CD4-positive, alpha-beta T cell treated with Interleukin-6 at 100 ng/mL for 8 hours (primary cell): ENCODE results near the gene RBM20.
"Not testable (repeated sequence)": the region's sequence is repeated elsewhere in the genome, so short reads cannot be mapped to it uniquely, and the experiment has no call there.

Experiments
- DNase-seq: peaks from one replicate; pipeline ENCODE4 v3.0.0-alpha.2; 2020; ENCODE audit warnings: mixed read lengths, low spot score

The RBM20 gene

DNA sequence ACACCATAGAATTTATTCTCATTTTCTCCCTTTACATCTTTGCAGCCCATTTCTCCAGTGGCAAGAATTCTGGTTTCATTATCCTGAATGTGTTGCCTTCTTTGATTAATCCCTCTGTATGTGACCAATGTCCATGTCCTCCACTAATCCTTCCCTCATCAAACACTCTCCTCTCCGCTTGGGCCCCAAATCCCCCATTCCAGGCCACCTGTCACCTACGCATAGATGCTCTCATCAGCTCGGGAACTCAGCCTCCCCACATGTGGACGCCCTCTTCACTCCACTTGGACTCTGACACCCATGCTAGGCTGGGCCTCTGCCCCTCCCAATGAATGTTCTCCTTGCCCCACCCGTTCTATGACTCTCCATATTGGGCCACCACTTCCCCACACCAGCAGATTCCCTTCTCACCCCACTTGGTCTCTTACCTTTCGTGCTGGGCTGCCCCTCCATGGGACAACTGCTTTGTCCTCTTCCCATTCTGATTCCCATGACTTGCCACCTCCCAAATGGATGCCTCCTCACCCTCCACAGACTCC lies 18.7 kb upstream of the RBM20 start:
- no peak for DNase-seq

DNA sequence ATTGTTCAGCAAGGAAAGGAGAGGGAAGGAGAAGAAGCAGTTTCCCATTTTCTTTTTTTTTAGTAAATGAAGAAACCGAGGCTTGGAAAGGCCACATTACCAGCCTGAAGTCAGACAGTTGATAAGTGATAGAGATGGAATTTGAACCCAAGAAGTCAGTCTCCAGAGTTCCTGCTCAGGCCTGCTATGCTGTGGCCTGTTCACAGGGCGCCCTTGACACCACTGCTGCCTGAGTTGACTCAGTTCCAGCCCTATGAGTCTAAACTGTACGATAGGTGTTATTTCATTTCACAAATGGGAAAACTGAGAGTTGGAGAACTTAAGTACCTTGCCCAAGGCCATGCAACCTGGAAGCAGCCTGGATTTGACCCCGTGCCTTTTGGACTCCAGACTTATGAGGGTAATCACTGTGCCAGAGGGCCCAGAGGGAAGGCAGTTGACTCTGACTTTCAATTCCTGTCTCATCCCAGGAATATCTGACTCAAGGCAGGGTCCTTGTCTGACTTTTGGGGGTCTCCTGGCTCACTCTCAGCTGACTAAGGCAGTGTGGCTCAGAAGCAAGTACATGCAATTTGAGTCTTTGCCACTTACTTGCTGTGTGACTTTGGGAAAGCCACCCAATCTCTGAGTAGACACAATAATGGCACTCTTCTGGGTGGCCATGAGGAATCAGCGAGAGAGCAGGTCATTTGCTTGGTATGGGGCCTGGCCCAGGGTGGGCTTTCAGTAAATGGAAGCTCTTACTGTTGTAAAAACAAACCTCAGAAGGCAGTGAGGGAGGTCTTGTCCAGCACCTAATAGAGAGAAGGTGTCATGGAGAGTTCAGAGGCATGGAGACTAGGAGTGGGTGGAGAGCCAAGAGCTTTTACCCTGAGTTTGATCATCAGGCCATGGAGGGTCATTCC lies 17.9 kb upstream of the RBM20 start:
- DNase-seq, result no peak

DNA sequence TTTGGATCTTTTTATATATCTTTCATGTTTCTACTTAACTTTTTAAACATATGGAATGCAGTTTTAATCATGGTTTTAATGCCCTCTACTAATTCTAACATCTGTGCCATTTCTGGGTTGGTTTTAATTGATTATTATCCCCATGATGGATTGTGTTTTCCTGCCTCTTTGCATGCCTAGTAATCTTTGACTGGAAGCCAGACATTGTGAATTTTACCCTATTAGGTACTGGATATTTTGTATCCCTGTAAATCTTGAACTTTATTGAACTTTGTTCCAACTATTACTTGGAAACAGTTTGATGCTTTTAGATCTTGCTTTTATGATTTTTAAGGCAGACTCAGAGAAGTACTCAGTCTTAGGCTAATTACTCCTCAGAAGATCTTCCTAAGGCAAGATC lies 16.0 kb upstream of the RBM20 start:
- DNase-seq, result no peak

GRCh38 chr10:110629680-110630191 lies 14.4 kb upstream of the RBM20 start:
- no peak for DNase-seq

GRCh38 chr10:110631934-110632333 lies 12.2 kb upstream of the RBM20 start:
- no peak for DNase-seq

GRCh38 chr10:110632591-110633215 lies 11.4 kb upstream of the RBM20 start:
- no peak for DNase-seq

GRCh38 chr10:110634527-110635209 lies 9.5 kb upstream of the RBM20 start:
- no peak for DNase-seq

- DNase-seq, result no peak
Measured at GRCh38 chr10:110636572-110636931, 7.6 kb upstream of the RBM20 start.

DNA sequence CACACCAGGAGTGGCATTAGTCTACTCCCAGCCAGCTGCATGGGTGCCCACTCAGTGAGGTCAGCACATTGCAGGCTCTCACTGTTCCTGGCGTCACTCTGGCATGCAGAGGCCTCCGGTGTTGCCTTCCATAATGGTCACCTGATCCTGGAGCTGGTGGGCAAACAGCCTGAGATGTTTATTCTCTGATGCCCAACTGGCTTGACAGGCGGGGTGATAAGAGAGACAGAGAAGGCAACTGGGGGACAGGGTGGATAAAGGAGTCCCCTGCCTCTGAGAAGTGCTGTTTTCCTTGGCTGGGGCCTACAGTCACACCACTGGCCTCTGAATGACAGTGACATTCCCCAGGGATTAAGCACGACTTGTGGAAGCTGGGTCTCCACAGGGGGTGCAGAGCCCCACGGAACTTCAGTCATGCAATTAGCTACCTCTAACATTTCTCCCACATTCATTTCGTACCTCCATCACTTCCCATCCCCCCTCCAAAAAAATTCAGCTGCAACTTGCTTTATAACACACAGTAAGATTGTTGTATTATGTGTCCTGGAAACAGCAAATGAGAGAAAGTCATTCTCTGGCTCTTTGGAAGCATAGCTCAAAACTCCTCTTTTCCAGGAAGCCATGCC lies 7.1 kb upstream of the RBM20 start:
- DNase-seq, result no peak

GRCh38 chr10:110637558-110638053 lies 6.5 kb upstream of the RBM20 start:
- no peak for DNase-seq

GRCh38 chr10:110638319-110638718 lies 5.8 kb upstream of the RBM20 start:
- no peak for DNase-seq

DNA sequence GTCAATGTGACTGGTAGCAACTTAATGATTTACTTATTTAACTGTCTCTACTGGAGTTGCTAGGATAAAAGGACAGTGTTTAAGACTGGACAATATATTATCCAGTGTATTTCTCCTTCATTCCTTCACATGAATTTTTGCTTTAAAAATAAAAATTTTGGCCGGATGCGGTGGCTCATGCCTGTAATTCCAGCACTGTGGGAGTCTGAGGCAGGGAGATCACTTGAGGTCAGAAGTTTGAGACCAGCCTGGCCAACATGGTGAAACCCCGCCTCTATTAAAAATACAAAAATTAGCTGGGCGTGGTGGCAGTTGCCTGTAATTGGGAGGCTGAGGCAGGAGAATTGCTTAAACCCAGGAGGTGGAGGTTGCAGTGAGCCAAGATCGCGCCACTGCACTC lies 5.1 kb upstream of the RBM20 start:
- not testable (repeated sequence) for DNase-seq

GRCh38 chr10:110639858-110640257 lies 4.3 kb upstream of the RBM20 start:
- not testable (repeated sequence) for DNase-seq

- peak; percentile 17 for DNase-seq
Measured at GRCh38 chr10:110641256-110641655, 2.9 kb upstream of the RBM20 start.

GRCh38 chr10:110642204-110643034 lies 1.7 kb upstream of the RBM20 start:
- no peak for DNase-seq

- DNase-seq, result no peak
Measured at GRCh38 chr10:110643035-110643652, 992 bp upstream of the RBM20 start.

DNA sequence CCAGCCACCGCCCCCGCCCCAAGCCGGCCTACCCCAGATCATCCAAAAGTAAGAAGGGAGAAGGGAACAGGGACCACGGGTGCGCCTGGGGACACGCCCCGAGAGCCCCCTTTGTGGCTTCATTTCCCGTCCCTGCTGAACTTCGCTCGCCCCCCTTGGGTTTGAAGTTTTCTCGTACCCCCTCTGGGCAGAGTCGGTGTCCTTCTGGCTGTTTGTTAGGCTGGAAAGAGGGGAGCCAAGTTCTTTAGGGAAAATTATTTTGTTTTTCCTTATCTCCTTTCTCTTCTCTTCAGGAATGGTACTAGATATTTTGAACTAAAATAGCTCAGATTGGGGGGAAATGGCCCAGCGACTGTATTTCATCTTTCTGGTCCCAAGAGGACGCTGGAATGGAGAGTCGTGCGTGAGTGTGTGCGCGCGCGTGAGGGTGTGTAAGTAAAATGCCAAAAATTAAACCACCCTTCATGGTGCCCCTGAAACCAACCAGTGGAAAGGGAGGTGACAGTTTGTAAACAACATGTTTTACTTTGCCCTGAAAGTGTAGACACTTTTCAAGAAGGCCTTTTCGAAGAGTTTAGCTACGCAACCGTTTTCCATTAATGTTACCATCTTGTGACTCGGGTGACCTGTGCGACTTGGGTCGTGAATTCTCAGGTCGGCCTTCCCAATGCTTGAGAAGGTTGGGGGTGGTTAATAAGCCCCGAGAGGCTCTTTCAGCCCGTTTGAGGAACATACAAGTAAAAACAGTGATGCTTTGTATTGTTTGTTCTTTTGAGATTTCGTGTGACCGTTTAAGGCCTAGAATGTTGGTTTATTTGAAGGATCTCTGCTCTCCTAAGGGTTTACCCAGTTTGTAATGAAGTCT lies 694 bp downstream of the RBM20 start:
- no peak for DNase-seq

DNA sequence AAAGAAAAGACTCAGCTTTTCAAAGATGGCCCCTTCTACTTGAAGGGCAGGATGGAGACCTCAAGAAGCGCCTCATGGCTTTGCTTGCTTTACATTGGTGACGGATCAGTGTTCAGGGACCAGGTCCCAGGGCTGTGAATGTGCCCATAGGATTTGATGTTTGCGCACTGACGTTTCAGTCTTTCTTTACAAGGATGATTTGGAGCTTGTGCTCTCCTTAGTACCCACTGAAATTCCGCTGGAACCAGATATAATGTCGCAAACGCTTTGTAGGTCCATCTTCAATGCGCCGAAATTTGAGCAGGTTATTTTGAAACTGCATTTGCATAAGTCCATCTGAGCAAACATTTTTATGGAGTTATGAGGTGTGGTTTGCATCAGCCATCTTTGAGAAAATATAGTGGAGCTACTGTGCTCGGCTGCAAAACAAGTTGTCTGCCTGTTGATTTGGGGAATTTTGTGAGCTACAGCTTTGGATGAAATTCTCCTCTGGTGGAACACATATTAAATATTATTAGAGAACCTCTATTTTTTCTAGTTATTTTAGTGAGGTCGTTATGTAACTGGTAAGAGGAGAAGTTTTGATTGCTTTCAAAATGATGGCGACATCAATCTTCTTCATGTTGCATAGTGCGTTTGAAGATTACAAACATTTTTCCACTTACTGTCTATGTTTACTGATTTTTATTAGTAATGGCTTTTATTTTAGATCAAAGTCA lies 2.4 kb downstream of the RBM20 start:
- no peak for DNase-seq

- DNase-seq, result no peak
Measured at GRCh38 chr10:110647136-110647430, 2.9 kb downstream of the RBM20 start.
